ENCODE results near the gene S100A5. TPM values are rescaled to one million over a fixed set of nuclear protein-coding genes. Genes with fewer than 3 reads are reported as not detected.

Gene S100A5
- total RNA-seq, 1 experiment from 2014 or later: not detected

DNA sequence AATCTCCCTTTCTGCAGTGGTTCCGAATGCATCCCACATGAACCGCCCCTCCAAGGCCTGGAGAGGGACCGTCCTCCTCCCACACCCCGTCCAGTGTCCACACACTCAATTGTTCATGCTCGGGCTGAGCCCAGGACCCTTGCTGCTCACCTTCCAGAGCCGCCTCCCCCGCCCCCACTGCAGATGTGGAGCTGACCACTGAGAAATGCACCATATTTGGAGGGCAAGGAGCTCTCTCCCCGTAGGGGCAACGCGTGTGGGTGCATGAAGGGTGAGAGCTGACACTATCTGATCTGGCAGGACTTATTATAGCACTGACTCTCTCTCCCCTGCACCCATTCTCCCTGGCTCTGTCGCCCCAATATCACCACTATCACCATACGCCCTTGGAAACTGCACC lies 12.4 kb upstream of the S100A5 start:
- peaks cover 23 to 35% of the 10 kb centered on the region in 2 experiments for H3K4me1 Mint-ChIP-seq
- no peak overlapping the region for H4K8ac ChIP-seq (replicated peaks; ENCODE audit: insufficient read length, low read depth, low read length)
- no peak overlapping the region for H3K23ac ChIP-seq (ENCODE audit: insufficient read length, low read depth, low read length)
- DNase-seq: peak; percentile 20
- no peak overlapping the region for H3K27ac ChIP-seq (ENCODE audit: insufficient read length, low read depth, low read length)
- no peak overlapping the region for H4K5ac ChIP-seq (ENCODE audit: insufficient read length, low read depth, low read length)
- no peaks in the 10 kb centered on the region for H4K20me1 ChIP-seq (ENCODE audit: control insufficient read depth, insufficient read depth, insufficient read length)
- H3K9ac ChIP-seq (ENCODE audit: extremely low read depth, insufficient read length, low read length): no peak overlapping the region
- H3K56ac ChIP-seq (ENCODE audit: insufficient read length, low read depth, low read length): no peak overlapping the region
- no peaks in the 10 kb centered on the region for H3K9me3 ChIP-seq (ENCODE audit: control insufficient read depth, low read depth, low read length)
- H3K14ac ChIP-seq (ENCODE audit: insufficient read depth, low read length): no peak overlapping the region
- H2BK15ac ChIP-seq (ENCODE audit: low read depth, low read length): no peak overlapping the region
- no peaks in the 10 kb centered on the region; the same call in 1 of the 2 replicates for H3K27me3 Mint-ChIP-seq (ENCODE audit: low read depth)
- no peak overlapping the region for H2BK5ac ChIP-seq (ENCODE audit: insufficient read length, low read length)
- no peaks in the 10 kb centered on the region for H3K79me2 ChIP-seq (ENCODE audit: insufficient read depth, low read length)
- H2BK12ac ChIP-seq (ENCODE audit: insufficient read length, low read depth, low read length): no peak overlapping the region
- H3K4ac ChIP-seq (ENCODE audit: low read depth, low read length): no peak overlapping the region
- H3K9me3 Mint-ChIP-seq: no peaks in the 10 kb centered on the region
- H2BK20ac ChIP-seq (ENCODE audit: low read depth, low read length, poor library complexity, severe bottlenecking): no peak overlapping the region
- H3K23me2 ChIP-seq (ENCODE audit: insufficient read length, low read depth, low read length, poor library complexity, severe bottlenecking): no peaks in the 10 kb centered on the region
- no peak overlapping the region for H2BK120ac ChIP-seq (ENCODE audit: low read depth, low read length, poor library complexity, severe bottlenecking)
- no peak overlapping the region for H3T11ph ChIP-seq (ENCODE audit: low read length)
- no peak overlapping the region for H2AFZ ChIP-seq (ENCODE audit: low read length)
- no peaks in the 10 kb centered on the region for H3K36me3 Mint-ChIP-seq (ENCODE audit: insufficient read depth in 1 of 3, low read depth in 3 of 3)
- H3K79me1 ChIP-seq (ENCODE audit: insufficient read depth, low read depth, low read length, poor library complexity, severe bottlenecking): no peaks in the 10 kb centered on the region
- no peak overlapping the region for H2AK5ac ChIP-seq (ENCODE audit: insufficient read length, low read length)
- H3K4me3 Mint-ChIP-seq: no peak overlapping the region
- TF ChIP-seq, protein P1, sequence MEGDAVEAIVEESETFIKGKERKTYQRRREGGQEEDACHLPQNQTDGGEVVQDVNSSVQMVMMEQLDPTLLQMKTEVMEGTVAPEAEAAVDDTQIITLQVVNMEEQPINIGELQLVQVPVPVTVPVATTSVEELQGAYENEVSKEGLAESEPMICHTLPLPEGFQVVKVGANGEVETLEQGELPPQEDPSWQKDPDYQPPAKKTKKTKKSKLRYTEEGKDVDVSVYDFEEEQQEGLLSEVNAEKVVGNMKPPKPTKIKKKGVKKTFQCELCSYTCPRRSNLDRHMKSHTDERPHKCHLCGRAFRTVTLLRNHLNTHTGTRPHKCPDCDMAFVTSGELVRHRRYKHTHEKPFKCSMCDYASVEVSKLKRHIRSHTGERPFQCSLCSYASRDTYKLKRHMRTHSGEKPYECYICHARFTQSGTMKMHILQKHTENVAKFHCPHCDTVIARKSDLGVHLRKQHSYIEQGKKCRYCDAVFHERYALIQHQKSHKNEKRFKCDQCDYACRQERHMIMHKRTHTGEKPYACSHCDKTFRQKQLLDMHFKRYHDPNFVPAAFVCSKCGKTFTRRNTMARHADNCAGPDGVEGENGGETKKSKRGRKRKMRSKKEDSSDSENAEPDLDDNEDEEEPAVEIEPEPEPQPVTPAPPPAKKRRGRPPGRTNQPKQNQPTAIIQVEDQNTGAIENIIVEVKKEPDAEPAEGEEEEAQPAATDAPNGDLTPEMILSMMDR (conservative IDR thresholded peaks at IDR 0.05): no peak
- no CpG with 5 or more reads among the region's 12 CpGs for WGBS (ENCODE audit: extremely low coverage, insufficient read length, low lambda C conversion rate)
- no peak overlapping the region for H4K91ac ChIP-seq (ENCODE audit: insufficient read length, low read depth, low read length)
- H3K27me3 ChIP-seq (ENCODE audit: insufficient read depth, low read length): no peaks in the 10 kb centered on the region
- H3K18ac ChIP-seq (ENCODE audit: insufficient read length, low read depth, low read length): no peak overlapping the region
- H3K4me1 ChIP-seq (ENCODE audit: insufficient read depth, low read length): no peaks in the 10 kb centered on the region
- H3K27ac Mint-ChIP-seq: 0 out of 7 replicates have a peak overlapping the region, but pooled peaks of 2 of the 3 experiments have one; percentile 11 to 26
- H3K4me2 ChIP-seq (ENCODE audit: insufficient read depth, insufficient read length, low read length): no peak overlapping the region
